Transverse colon (tissue), 4 donors: ENCODE results near the gene IGSF22. TPM values are rescaled to one million over a fixed set of nuclear protein-coding genes. Genes with fewer than 3 reads are reported as not detected.

Experiments
- DNase-seq: peaks from one replicate; pipeline ENCODE4 v3.0.0-alpha.2; 2019
- H3K27ac ChIP-seq, 4 donors: fragments of 200-600 bp; sonication (generic); 2 replicates each; pipeline ENCODE4 v1.5.1; 2016 to 2018; ENCODE audit warnings: inconsistent platforms in 4 of 4
- H3K27me3 ChIP-seq: fragments of 200-600 bp; sonication (generic); 2 replicates; pipeline ENCODE4 v1.5.1; 2017; ENCODE audit warnings: inconsistent platforms
- H3K36me3 ChIP-seq, 4 donors: fragments of 200-600 bp; sonication (generic); 2 replicates each; pipeline ENCODE4 v1.5.1; 2017 to 2019; ENCODE audit warnings: inconsistent platforms in 4 of 4
- H3K4me1 ChIP-seq, 4 donors: fragments of 200-600 bp; sonication (generic); 2 replicates each; pipeline ENCODE4 v1.5.1; 2017 to 2020; ENCODE audit warnings: inconsistent platforms in 4 of 4
- H3K4me3 ChIP-seq, 4 donors: fragments of 200-600 bp; sonication (generic); 1 replicate in 1 of 4; 2 replicates in 3 of 4; pipeline versions ENCODE4 v1.5.1 to v1.6.1; 2017 to 2019; ENCODE audit warnings: inconsistent platforms in 4 of 4
- H3K9me3 ChIP-seq, 2 donors: fragments of 200-600 bp; sonication (generic); 2 replicates each; pipeline ENCODE4 v1.5.1; 2017 to 2019; ENCODE audit warnings: inconsistent platforms in 2 of 2
- EP300 ChIP-seq: sonication (generic); formaldehyde crosslinking; IDR thresholded peaks from one replicate; pipeline ENCODE4 v1.6.1; 2017; ENCODE audit warnings: antibody characterized with exemption, low read depth
- POLR2A ChIP-seq: fragments of 450-650 bp; IDR thresholded peaks from one replicate; pipeline ENCODE4 v1.6.1; 2016; ENCODE audit warnings: antibody characterized with exemption, mild to moderate bottlenecking, moderate library complexity
- POLR2AphosphoS5 ChIP-seq, 3 donors: sonication (generic); formaldehyde crosslinking; IDR thresholded peaks; one replicate each; pipeline ENCODE4 v1.6.1; 2016; ENCODE audit warnings: antibody characterized with exemption in 3 of 3
- WGBS, 2 donors: methylation state at CpG; one replicate each; pipeline ENCODE4 v1.1.5; 2018; ENCODE audit warnings: low coverage in 1 of 2; 5-methylcytosine and 5-hydroxymethylcytosine counted together
- in situ Hi-C, 4 donors: fragments of 200-750 bp; cut with MboI; loops; one replicate each; pipeline versions ENCODE4 v1.15.0 to v1.15.1; 2017; ENCODE audit warnings: low sequenced_read_pairs in 3 of 4, low pct_ligation_motif_present in 1 of 4, low pct_unique_long_range_greater_than_20kb in 1 of 4
- intact Hi-C: fragments of 100-400 bp; cut with DNase I; formaldehyde crosslinking; loops from one replicate; pipeline ENCODE4 v1.15.1; 2023; ENCODE audit warnings: low total_unique reads
- total RNA-seq, 4 donors: library from RNA; depleted of rRNA; stranded (reverse); fragments of >200 nt; gene quantifications; one replicate each; pipeline ENCODE4 v1.1.0, GENCODE V29; 2016
- TF ChIP-seq, protein P1 (sequence below), 5 experiments: fragments of 200-600 bp in 3 of 5; fragments of 450-650 bp in 2 of 5; sonication (generic) in 3 of 5; IDR thresholded peaks; 1 replicate in 2 of 5; 2 replicates in 3 of 5; pipeline ENCODE4 v1.5.1; 2016 to 2017; ENCODE audit warnings: antibody characterized with exemption in 5 of 5, inconsistent platforms in 3 of 5, mild to moderate bottlenecking in 2 of 5, moderate library complexity in 1 of 5

The IGSF22 gene
- total RNA-seq: under 1 TPM in 1 of 4 donors, not detected in 3; 0.16 TPM

DNA sequence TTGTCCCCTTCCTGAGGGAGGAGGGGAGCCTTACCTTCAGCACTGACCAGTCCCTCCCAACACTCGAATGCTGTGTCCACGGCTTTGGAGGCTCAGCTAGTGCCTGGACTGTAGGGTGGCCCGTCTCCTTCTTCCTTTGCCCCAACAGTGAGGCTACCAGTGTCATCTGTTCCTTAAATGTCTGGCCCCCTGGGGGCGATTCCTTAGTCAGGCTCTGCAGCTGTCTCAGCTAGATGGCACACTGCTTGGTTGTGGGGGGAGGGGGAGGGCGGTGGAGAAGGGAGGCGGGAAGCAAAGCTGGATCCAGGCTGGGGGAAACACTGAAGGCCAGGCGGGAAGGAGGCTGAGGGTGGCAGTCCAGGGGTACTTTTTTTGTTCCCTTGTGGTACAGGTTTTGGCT, at the start of gene IGSF22:
TSS of gene IGSF22 (minus strand) at position 149 of the 400 bp plus-strand sequence. CDS start 1,952 bp downstream, outside the sequence.
- TF ChIP-seq POLR2AphosphoS5 (IDR thresholded peaks at IDR 0.05): no peak
- no peak for TF ChIP-seq POLR2A
- TF ChIP-seq, protein P1, sequence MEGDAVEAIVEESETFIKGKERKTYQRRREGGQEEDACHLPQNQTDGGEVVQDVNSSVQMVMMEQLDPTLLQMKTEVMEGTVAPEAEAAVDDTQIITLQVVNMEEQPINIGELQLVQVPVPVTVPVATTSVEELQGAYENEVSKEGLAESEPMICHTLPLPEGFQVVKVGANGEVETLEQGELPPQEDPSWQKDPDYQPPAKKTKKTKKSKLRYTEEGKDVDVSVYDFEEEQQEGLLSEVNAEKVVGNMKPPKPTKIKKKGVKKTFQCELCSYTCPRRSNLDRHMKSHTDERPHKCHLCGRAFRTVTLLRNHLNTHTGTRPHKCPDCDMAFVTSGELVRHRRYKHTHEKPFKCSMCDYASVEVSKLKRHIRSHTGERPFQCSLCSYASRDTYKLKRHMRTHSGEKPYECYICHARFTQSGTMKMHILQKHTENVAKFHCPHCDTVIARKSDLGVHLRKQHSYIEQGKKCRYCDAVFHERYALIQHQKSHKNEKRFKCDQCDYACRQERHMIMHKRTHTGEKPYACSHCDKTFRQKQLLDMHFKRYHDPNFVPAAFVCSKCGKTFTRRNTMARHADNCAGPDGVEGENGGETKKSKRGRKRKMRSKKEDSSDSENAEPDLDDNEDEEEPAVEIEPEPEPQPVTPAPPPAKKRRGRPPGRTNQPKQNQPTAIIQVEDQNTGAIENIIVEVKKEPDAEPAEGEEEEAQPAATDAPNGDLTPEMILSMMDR (IDR thresholded peaks at IDR 0.05): no peak
- TF ChIP-seq EP300: no peak
- no peaks in the 10 kb centered on the region for H3K27me3 ChIP-seq
- peaks cover 4 to 12% (median 9%) of the 10 kb centered on the region in 4 donors for H3K4me1 ChIP-seq
- intact Hi-C loops (no loop called here), in situ Hi-C loops (loop anchor here in 2 of 4 donors (25.0 kb wide), 3 partner anchors 164 to 614 kb away; partner anchors contain the start of genes SAAL1 (in 2 of the 2) and TSG101 (in 1 of the 2))
- DNase-seq: no peak
- no peaks in the 10 kb centered on the region for H3K9me3 ChIP-seq
- H3K4me3 ChIP-seq: no peak within 1 kb of the TSS
- H3K27ac ChIP-seq: no peak within 1 kb of the TSS
- no peaks in the 10 kb centered on the region for H3K36me3 ChIP-seq
- WGBS, 2 donors: 72% methylated on average over 7 of the region's 7 CpGs; no CpG with 5 or more reads in 1 of the 2 donors

DNA sequence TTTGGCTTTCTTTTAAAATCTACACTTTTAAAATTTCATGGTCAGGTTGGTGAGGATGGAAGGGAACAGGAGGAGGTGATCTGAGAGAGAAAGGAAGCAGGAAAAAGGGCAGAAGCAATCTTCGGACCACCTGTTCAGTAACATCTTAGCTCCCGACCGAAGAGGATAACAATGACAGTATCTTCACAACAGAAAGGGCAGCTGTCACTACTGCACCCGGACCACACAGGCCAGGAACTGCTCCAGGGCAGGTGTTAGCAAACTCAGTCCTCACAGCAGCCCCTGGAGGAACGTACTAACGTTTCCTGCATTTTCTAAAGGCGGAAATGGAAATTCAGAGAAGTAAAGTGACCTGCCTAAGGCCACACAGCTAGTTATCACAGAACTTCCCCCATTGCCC, 48.8 kb upstream of the IGSF22 start:
- intact Hi-C loops: no loop called here

DNA sequence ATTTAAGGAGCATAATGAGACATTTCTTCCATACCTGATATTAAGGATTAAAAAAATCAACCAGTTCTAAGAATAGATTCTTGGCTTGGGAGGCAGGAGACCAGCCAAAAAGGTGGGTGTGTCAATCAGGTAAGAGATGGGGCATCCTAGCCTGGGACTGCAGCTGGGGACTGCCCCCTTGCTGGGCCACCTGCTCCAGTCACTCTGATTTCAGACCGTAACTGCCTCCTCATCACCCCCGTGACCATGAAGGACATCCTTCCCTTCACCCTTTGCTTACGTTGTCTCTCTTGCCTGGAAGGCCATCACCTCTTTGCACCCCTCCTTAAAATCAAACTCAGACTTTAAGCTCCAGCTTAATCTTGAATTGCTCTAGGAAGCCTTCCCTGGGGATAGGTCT, 47.7 kb upstream of the IGSF22 start:
- WGBS, 2 donors: 65% methylated on average over 3 of the region's 3 CpGs; no CpG with 5 or more reads in 1 of the 2 donors
- Histone ChIP-seq H3K27me3 (no peaks in the 10 kb centered on the region), H3K4me1 (peaks cover 0 to 3% (median 0%) of the 10 kb centered on the region in 4 donors), H3K9me3 (no peaks in the 10 kb centered on the region), H3K4me3 (no peak overlapping the region), H3K27ac (no peak overlapping the region), H3K36me3 (no peaks in the 10 kb centered on the region)
- TF ChIP-seq POLR2AphosphoS5 (IDR thresholded peaks at IDR 0.05) (no peak), EP300 (no peak)
- TF ChIP-seq, protein P1 (IDR thresholded peaks at IDR 0.05): no peak
- in situ Hi-C loops (no loop called here), intact Hi-C loops (no loop called here)
- no peak for DNase-seq

More for the DNA sequence above, 48.8 kb upstream of the IGSF22 start:
- 79 to 83% methylated on average over 7 of the region's 7 CpGs for WGBS, 2 donors
- Histone ChIP-seq H3K4me1 (no peaks in the 10 kb centered on the region), H3K4me3 (no peak overlapping the region), H3K9me3 (no peaks in the 10 kb centered on the region), H3K27me3 (no peaks in the 10 kb centered on the region), H3K27ac (no peak overlapping the region), H3K36me3 (no peaks in the 10 kb centered on the region)
- no peak for DNase-seq
- TF ChIP-seq POLR2AphosphoS5 (IDR thresholded peaks at IDR 0.05) (no peak), EP300 (no peak), POLR2A (no peak)
- TF ChIP-seq, protein P1 (IDR thresholded peaks at IDR 0.05): no peak
- in situ Hi-C loops: no loop called here

DNA sequence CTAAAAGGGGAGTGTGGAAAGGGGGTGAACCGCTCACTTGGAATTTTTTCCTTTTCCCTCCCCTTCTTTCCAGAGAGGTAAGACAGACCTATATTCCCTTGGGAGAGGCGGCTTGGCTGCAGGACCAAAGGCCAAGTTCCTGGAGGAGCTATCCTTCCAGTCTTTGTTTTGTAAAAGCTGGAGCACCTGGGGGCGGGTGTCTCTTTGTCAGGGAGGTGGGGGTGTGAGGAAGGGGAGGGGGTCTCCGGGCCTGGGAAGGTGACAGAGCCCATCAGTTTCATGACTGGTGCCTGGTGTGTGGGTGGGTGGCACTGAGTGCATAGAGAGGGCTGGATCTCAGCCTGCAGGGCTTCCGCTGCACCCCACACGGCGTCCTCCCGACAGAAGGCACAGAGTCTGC, 47.1 kb upstream of the IGSF22 start:
- Histone ChIP-seq H3K27me3 (no peaks in the 10 kb centered on the region), H3K9me3 (no peaks in the 10 kb centered on the region), H3K4me1 (peaks cover 0 to 3% (median 0%) of the 10 kb centered on the region in 4 donors), H3K27ac (no peak overlapping the region), H3K36me3 (no peaks in the 10 kb centered on the region), H3K4me3 (no peak overlapping the region)
- WGBS, 2 donors: 76 to 100% methylated on average over 1 to 8 of the region's 8 CpGs
- in situ Hi-C loops: no loop called here
- intact Hi-C loops: no loop called here
- DNase-seq: no peak
- TF ChIP-seq, protein P1 (IDR thresholded peaks at IDR 0.05): no peak
- TF ChIP-seq POLR2A (no peak), POLR2AphosphoS5 (IDR thresholded peaks at IDR 0.05) (no peak), EP300 (no peak)
